Cortex of kidney (tissue), 1 donor: ENCODE measurements around the gene YY1.
"Not testable (repeated sequence)": the region's sequence is repeated elsewhere in the genome, so short reads cannot be mapped to it uniquely, and the experiment has no call there.

Experiments used
- DNase-seq: peaks from one replicate; lab custom pipeline; 2025; lab: John Stamatoyannopoulos, UW

YY1 gene

DNA sequence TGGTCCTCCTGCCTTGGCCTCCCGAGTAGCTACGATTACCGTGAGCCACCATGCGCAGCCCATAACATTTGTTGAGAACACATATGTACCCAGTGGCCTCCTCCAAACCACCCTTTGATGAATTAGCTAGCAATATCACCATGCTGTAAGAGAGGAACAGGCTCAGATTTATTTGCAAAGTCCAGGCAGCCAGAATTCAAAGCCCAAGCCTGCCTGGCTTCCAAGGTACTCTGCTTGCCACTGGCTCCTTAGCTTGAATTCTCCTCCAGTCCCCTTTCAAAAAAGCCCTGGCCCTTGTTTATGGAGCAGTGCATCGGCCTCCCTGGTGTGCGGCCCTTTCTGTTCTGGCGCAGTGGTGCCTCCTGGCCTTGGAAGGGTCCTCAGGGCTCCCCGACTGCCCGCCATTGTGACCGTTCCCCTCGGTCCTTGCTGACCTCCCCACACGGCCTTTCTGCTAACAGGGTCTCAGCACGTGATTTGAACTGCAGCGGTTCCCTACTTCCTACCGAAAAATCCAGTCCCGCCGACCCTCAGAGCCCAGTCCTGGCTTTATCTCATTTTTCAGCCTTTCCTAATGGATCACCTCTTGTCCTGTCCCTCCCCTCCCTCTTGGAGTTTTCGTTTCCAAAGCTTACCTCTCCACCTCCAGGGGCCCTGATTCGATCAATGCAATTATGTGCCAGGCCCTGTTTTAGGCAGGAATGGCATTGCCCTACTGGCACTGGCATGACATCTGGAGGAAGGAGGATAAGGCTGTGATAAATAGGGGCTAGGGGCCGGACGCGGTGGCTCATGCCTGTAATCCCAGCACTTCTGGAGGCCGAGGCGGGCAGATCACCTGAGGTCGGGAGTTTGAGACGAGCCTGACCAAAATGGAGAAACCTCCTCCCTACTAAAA, 45.3 kb downstream of the YY1 start:
- no peak for DNase-seq

DNA sequence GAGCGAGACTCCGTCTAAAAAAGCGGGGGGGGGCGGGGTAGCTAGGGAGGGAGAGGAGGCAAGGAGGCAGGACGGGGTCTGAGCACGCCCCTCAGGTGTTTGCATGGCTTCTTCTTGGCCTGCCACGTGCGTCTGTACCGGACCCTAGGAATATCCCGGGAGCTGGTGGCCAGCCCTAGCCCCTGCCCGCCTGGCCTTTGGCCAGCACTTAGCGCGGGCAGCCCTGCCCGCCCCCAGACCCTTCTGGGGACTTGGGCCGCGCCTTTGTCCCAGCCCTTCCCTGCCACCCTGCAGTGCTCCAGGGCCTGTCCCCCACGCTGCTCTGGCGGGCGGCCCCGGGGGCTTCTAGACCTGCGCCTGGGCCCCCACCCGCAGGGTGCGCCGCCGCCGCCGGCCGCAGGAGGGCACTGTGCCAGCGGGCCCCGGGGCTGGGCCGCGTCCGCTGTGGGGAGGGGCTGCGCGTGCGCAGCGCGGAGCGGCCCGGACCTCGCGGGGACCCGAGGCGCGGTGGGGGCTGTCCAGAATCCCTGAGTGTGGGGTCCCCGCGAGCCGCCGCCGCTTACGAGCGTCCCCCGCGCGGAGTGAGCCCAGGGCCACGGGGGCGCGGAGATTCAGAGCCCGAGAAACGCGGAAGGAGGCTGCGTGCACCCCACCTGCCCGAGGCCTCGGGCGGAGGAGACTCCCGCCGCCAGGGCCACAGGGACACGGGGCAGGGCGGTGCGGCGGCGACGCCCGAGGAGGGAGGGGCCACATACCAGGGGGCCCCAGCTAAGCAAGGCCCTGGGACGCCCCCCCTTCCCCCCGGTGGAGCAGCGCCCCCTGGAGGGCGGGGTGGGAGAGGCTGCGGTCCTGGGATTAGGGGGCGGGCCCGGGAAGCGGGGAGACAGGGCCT, 46.3 kb downstream of the YY1 start:
- no peak for DNase-seq

- DNase-seq: no peak
Observed at GRCh38 chr14:100285913-100286400, 47.0 kb downstream of the YY1 start.

- no peak for DNase-seq
Observed at GRCh38 chr14:100286484-100287191, 47.7 kb downstream of the YY1 start.

GRCh38 chr14:100287202-100287997, 48.5 kb downstream of the YY1 start:
- no peak for DNase-seq

DNA sequence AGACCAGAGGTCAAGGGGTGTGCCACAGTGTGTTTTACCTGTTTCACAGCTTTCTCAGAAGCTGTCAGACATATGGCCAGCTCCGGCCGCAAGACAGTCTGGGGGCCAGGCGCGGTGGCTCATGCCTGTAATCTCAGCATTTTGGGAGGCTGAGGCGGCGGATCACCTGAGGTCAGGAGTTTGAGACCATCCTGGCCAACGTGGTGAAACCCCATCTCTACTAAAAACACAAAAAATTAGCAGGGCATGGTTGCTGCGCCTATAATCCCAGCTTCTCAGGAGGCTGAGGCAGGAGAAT, 49.0 kb downstream of the YY1 start:
- not testable (repeated sequence) for DNase-seq

GRCh38 chr14:100288382-100289185, 49.6 kb downstream of the YY1 start:
- no peak for DNase-seq

GRCh38 chr14:100289916-100290606, 51.1 kb downstream of the YY1 start:
- DNase-seq: no peak

- DNase-seq: no peak
Observed at GRCh38 chr14:100290607-100291304, 51.8 kb downstream of the YY1 start.

DNA sequence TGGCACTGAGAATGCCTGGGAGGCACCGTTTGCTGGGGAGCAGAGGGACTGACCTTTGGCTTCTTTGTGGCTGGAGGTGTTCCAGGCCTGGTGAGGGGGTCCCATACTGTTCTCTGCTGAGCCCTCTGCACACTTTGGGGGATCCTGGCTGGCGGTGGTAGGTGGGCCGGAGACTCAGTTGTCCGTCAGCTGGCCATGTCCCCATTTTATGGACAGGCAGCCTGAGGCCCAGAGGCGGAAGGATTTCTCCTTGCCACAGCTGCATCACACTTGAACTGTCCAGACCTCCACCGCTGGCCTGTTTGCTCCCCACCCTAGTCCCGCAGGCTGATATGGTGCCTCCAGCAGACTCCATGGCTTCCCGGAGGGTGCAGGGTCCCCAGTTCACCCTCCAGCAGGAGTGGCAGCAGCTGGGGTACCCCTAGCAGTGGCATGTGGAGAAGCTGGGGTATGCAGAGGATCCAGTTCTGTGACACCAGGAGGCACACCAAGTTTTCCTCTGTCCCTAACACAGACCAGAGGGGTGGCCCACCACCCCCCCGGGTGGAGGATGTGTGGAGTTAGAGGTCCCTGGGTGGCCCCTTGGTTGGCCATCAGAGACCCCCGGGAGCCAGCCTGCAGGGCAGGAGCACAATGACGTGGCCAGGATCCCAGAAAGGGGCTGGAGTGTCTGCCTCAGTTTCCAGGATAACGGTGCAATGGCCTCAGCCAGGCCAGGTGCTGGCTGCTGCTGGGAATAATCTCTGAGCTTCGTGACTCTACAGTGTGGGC, 52.5 kb downstream of the YY1 start:
- DNase-seq: no peak

GRCh38 chr14:100292301-100292775, 53.4 kb downstream of the YY1 start:
- DNase-seq: no peak

- no peak for DNase-seq
Observed at GRCh38 chr14:100292776-100293461, 54.0 kb downstream of the YY1 start.

DNA sequence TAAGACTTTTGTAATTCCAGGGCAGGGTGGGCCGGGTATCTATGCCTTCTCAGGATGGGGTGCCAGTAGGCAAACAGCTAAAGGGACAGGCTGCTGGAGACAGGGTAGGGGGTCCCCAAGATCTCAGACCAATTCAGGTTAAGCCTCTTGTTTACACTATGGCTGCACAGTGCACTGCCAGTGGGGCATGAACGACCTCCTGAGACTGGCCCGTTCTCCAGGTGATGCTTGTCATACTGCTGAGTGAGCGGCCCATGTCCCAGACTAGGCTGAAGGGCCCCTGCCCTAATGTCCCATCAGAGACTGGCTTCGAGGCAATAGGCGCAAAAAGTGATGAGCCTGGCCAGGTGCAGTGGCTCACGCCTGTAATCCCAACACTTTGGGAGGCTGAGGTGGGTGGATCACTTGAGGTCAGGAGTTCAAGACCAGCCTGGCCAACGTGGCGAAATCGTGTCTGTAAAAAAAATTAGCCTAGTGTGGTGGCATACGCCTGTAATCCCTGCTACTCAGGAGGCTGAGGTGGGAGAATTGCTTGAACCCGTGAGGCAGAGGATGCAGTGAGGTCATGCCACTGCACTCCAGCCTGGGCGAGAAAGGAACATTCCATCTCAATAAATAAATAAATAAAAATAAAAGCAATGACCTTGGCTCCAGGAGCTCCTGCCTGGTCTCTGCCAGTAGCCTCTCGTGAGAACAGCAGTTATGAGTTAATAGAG, 54.7 kb downstream of the YY1 start:
- no peak for DNase-seq

GRCh38 chr14:100294213-100294962, 55.4 kb downstream of the YY1 start:
- DNase-seq: no peak

- no peak for DNase-seq
Observed at GRCh38 chr14:100294963-100295330, 56.0 kb downstream of the YY1 start.

DNA sequence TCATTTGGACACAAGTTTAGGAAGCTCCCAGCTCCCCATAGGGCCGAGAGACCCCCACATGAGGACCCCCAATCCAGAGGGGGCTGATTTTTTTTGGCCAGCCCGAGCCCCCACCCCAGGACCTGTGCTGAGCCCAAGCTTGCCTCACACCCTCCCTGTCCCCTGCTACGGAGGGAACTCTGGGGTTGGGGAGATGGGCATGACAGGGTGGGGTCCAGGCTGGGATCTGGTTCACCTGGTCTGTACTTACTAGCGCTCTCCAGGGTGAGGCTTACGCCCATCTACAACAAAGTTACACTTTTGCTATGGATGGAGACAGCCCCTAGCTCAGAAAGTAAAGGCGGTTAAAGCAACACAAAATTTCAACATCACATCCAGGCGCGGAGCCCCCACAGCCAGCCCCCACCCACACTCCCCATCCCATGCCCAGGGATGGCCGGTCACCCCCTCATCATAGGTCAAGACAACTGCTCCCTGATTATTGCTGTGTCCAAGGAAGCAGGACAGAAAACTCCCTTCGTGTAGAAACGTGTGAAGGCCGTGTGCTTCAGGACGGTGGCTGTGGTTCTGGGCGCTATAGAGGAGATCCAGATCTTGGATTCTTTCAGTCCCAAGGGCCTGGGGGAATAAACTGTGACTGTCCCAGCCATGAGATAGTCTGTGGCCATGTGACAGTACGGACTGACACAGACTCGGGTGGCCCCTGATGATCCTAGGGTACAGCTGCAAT, 56.6 kb downstream of the YY1 start:
- DNase-seq: no peak
